Endothelial cell of umbilical vein (primary cell): Measurements from ENCODE around the gene TBX21. TPM values are rescaled to one million over a fixed set of nuclear protein-coding genes. Genes with fewer than 3 reads are reported as not detected.
A peak's percentile ranks its signal among the peaks of the same experiment; 100 is the strongest.

ENCODE experiments used
- BruUV-seq: library from RNA; stranded (reverse); fragments of 400-500 nt; replicated peaks from 2 replicates; lab custom pipeline; 2021; lab: Mats Ljungman, UMichigan
- CTCF ChIA-PET: fragments of 300-600, 350-600 bp; sonication (Branson Sonifier 250); formaldehyde crosslinking; loops from one replicate; lab custom pipeline; 2021; ENCODE audit warnings: antibody characterized with exemption, inconsistent platforms; lab: Charles Lee
- POLR2A ChIA-PET: fragments of 300-600, 350-600 bp; sonication (Branson Sonifier 250); formaldehyde crosslinking; loops from one replicate; lab custom pipeline; 2021; ENCODE audit warnings: antibody characterized with exemption, inconsistent platforms; lab: Charles Lee
- DNase-seq: peaks from one replicate; pipeline ENCODE4 v3.0.0-alpha.2; 2011; ENCODE audit warnings: low read depth, low spot score
- FAIRE-seq: peaks from 2 replicates; lab custom pipeline; 2011; peaks lifted over from hg19 to GRCh38; lab: Jason Lieb, UNC
- H2AFZ ChIP-seq: 2 replicates; pipeline ENCODE4 v1.6.0; 2012; ENCODE audit warnings: low read depth, low read length, control low read depth, inconsistent platforms
- H3K27ac ChIP-seq: 2 replicates; pipeline ENCODE4 v1.5.1; 2011; ENCODE audit warnings: low read depth, mild to moderate bottlenecking, control low read depth, low read length, moderate library complexity; ENCODE audit not compliant: insufficient read depth
- H3K27me3 ChIP-seq, 2 experiments: 2 replicates each; pipeline versions ENCODE4 v1.6.0 to v1.6.1; 2011; ENCODE audit warnings: low read length in 2 of 2, mixed read lengths in 1 of 2; ENCODE audit not compliant: control insufficient read depth in 2 of 2, insufficient read depth in 2 of 2
- H3K36me3 ChIP-seq, 2 experiments: 2 replicates in 1 of 2; 3 replicates in 1 of 2; pipeline ENCODE4 v1.5.1; 2011; ENCODE audit warnings: low read length in 2 of 2, mild to moderate bottlenecking in 1 of 2, moderate library complexity in 1 of 2; ENCODE audit not compliant: control insufficient read depth in 2 of 2, insufficient read depth in 2 of 2; ENCODE audit errors: extremely low read depth in 1 of 2
- H3K4me1 ChIP-seq: 3 replicates; pipeline ENCODE4 v1.5.1; 2011; ENCODE audit warnings: mild to moderate bottlenecking, low read length; ENCODE audit not compliant: control insufficient read depth, insufficient read depth; ENCODE audit errors: extremely low read depth
- H3K4me2 ChIP-seq: 2 replicates; pipeline ENCODE4 v1.6.1; 2011; ENCODE audit warnings: low read length, control low read depth, mixed read lengths; ENCODE audit not compliant: insufficient read depth
- H3K4me3 ChIP-seq, 3 experiments: fragments of 200-600 bp in 1 of 3; sonication (generic), shearing (Covaris generic) in 1 of 3; replicated peaks in 1 of 3; 2 replicates each; pipeline ENCODE4 v1.5.1; 2011 to 2016; ENCODE audit warnings: control low read depth in 3 of 3, low read length in 3 of 3, mild to moderate bottlenecking in 2 of 3, inconsistent platforms in 1 of 3, low read depth in 1 of 3, moderate library complexity in 1 of 3; ENCODE audit not compliant: insufficient read depth in 1 of 3
- H3K79me2 ChIP-seq: 2 replicates; pipeline ENCODE4 v1.6.0; 2012; ENCODE audit warnings: low read length, inconsistent platforms; ENCODE audit not compliant: control insufficient read depth, insufficient read depth
- H3K9ac ChIP-seq: replicated peaks from 2 replicates; pipeline ENCODE3; 2011; ENCODE audit warnings: low read length, control low read depth; ENCODE audit not compliant: insufficient read depth; ENCODE audit errors: extremely low read depth
- H3K9me1 ChIP-seq: replicated peaks from 3 replicates; pipeline ENCODE4 v1.6.0; 2011; ENCODE audit warnings: mild to moderate bottlenecking, low read length; ENCODE audit not compliant: control insufficient read depth, insufficient read depth; ENCODE audit errors: extremely low read depth
- H3K9me3 ChIP-seq: replicated peaks from 2 replicates; pipeline ENCODE4 v1.5.1; 2012; ENCODE audit warnings: low read length, inconsistent platforms; ENCODE audit not compliant: control insufficient read depth, insufficient read depth
- H4K20me1 ChIP-seq: replicated peaks from 2 replicates; pipeline ENCODE3; 2011; ENCODE audit warnings: mild to moderate bottlenecking, low read length; ENCODE audit not compliant: control insufficient read depth, insufficient read depth; ENCODE audit errors: extremely low read depth
- EZH2 ChIP-seq: IDR thresholded peaks from 2 replicates; pipeline ENCODE4 v1.6.1; 2012; ENCODE audit warnings: borderline replicate concordance, low read depth, mild to moderate bottlenecking, moderate library complexity, low read length, inconsistent platforms; ENCODE audit not compliant: severe bottlenecking
- FOS ChIP-seq: IDR thresholded peaks from 2 replicates; pipeline ENCODE4 v1.6.1; 2011; ENCODE audit warnings: mild to moderate bottlenecking, low read length, moderate library complexity, borderline replicate concordance; ENCODE audit not compliant: insufficient read depth
- GATA2 ChIP-seq: IDR thresholded peaks from 2 replicates; pipeline ENCODE4 v1.7.0; 2011; ENCODE audit warnings: low read depth, mild to moderate bottlenecking, moderate library complexity, mixed read lengths, low read length; ENCODE audit not compliant: insufficient read length, insufficient read depth
- JUN ChIP-seq: IDR thresholded peaks from 2 replicates; pipeline ENCODE4 v1.6.1; 2011; ENCODE audit warnings: borderline replicate concordance, low read depth; ENCODE audit not compliant: insufficient read length, insufficient read depth
- MYC ChIP-seq: IDR thresholded peaks from one replicate; pipeline ENCODE4 v1.6.1; 2011; ENCODE audit warnings: mild to moderate bottlenecking, low read depth, low read length
- POLR2A ChIP-seq: IDR thresholded peaks from 2 replicates; pipeline ENCODE4 v1.6.1; 2012; ENCODE audit warnings: low read depth, mild to moderate bottlenecking, control low read depth, low read length
- POLR2AphosphoS5 ChIP-seq: IDR thresholded peaks from 2 replicates; pipeline ENCODE4 v1.6.1; 2012; ENCODE audit warnings: low read depth, mild to moderate bottlenecking, control low read depth, low read length, moderate library complexity; ENCODE audit not compliant: insufficient read depth
- dilution Hi-C: fragments of 300-500 bp; cut with MboI; formaldehyde crosslinking; loops from one replicate; pipeline ENCODE4 v1.15.0; 2019; ENCODE audit warnings: low sequenced_read_pairs; ENCODE audit not compliant: extremely low pct_ligation_motif_present
- intact Hi-C: fragments of 100-400 bp; cut with micrococcal nuclease; formaldehyde crosslinking; loops from one replicate; pipeline ENCODE4 v1.10.0; 2022
- polyA plus RNA-seq, 4 experiments: library from polyadenylated mRNA; depleted of rRNA in 3 of 4; stranded (reverse) in 3 of 4; unstranded in 1 of 4; fragments of >200 nt; gene quantifications; 2 replicates each; pipeline versions ENCODE4 v1.2.1 to v1.2.3, GENCODE V29; 2011 to 2012; ENCODE audit warnings: missing spikeins in 1 of 4
- total RNA-seq: library from RNA; stranded (reverse); gene quantifications from 2 replicates; pipeline ENCODE4 v1.2.3, GENCODE V29; 2021
- TF ChIP-seq, protein P1 (sequence below), 2 donors: IDR thresholded peaks; 1 replicate in 1 of 2; 2 replicates in 1 of 2; pipeline ENCODE4 v1.5.1; 2011; ENCODE audit warnings: low read length in 2 of 2, mild to moderate bottlenecking in 2 of 2, moderate library complexity in 2 of 2, control low read depth in 1 of 2, inconsistent platforms in 1 of 2, low read depth in 1 of 2; ENCODE audit not compliant: insufficient read depth in 1 of 2; ENCODE audit errors: extremely low read depth in 1 of 2
- TF ChIP-seq, protein P2 (sequence below): IDR thresholded peaks from 2 replicates; pipeline ENCODE4 v1.6.1; 2011; ENCODE audit not compliant: insufficient read depth, insufficient read length

TBX21 gene
- total and polyA plus RNA-seq, 2 donors (not counting 3 experiments of a cell fraction or from before 2014, with no cell fraction given) = not detected

DNA sequence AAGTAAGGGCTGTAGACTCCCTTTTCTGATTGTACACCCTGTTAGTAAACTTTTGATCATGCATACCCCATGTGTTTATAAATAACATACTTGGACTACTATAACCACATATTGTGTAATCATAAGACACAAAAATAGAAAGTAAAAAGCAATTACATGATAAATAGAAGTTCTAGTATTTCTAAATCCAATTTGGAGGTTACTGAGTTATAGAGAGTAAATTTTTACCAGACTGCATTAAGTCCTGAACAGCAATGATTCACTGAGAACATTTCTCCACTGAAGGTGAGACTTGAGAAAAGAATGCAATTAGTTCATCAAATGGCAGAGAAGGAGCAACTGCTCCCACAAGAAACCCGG, 46.8 kb upstream of the TBX21 start:
- BruUV-seq = no TSS peak
- TF ChIP-seq GATA2 (no peak), POLR2AphosphoS5 (no peak), POLR2A (no peak)
- TF ChIP-seq, protein P1, sequence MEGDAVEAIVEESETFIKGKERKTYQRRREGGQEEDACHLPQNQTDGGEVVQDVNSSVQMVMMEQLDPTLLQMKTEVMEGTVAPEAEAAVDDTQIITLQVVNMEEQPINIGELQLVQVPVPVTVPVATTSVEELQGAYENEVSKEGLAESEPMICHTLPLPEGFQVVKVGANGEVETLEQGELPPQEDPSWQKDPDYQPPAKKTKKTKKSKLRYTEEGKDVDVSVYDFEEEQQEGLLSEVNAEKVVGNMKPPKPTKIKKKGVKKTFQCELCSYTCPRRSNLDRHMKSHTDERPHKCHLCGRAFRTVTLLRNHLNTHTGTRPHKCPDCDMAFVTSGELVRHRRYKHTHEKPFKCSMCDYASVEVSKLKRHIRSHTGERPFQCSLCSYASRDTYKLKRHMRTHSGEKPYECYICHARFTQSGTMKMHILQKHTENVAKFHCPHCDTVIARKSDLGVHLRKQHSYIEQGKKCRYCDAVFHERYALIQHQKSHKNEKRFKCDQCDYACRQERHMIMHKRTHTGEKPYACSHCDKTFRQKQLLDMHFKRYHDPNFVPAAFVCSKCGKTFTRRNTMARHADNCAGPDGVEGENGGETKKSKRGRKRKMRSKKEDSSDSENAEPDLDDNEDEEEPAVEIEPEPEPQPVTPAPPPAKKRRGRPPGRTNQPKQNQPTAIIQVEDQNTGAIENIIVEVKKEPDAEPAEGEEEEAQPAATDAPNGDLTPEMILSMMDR (IDR thresholded peaks at IDR 0.05; ENCODE audit: extremely low read depth in 1 of 2, insufficient read depth in 1 of 2, low read depth in 1 of 2, low read length in 2 of 2) = no peak
- H2AFZ ChIP-seq = no peak overlapping the region
- peaks cover 2% of the 10 kb centered on the region for H4K20me1 ChIP-seq
- no peak overlapping the region for H3K4me3 ChIP-seq
- ChIA-PET CTCF (interaction anchor here (0.7 to 1.2 kb wide), 2 partner anchors 12 to 104 kb away, joined by 3 read pairs; no protein-coding TSS in a partner anchor), POLR2A (no interaction called here)
- H3K9me1 ChIP-seq = no peaks in the 10 kb centered on the region
- DNase-seq (no peak), FAIRE-seq (no peak)
- peaks cover 12 to 17% of the 10 kb centered on the region in 2 experiments for H3K36me3 ChIP-seq
- H3K4me1 ChIP-seq = peaks cover 27% of the 10 kb centered on the region
- peak overlapping the region; percentile 17 for H3K4me2 ChIP-seq
- H3K9me3 ChIP-seq = no peaks in the 10 kb centered on the region
- no peaks in the 10 kb centered on the region for H3K27me3 ChIP-seq
- peaks cover 2% of the 10 kb centered on the region for H3K79me2 ChIP-seq
- peak overlapping the region; percentile 35 for H3K27ac ChIP-seq
- dilution Hi-C loops (no loop called here), intact Hi-C loops (loop anchor here (5.0 kb wide), 1 partner anchor 34 kb away; no protein-coding TSS in a partner anchor)
- H3K9ac ChIP-seq = no peak overlapping the region

DNA sequence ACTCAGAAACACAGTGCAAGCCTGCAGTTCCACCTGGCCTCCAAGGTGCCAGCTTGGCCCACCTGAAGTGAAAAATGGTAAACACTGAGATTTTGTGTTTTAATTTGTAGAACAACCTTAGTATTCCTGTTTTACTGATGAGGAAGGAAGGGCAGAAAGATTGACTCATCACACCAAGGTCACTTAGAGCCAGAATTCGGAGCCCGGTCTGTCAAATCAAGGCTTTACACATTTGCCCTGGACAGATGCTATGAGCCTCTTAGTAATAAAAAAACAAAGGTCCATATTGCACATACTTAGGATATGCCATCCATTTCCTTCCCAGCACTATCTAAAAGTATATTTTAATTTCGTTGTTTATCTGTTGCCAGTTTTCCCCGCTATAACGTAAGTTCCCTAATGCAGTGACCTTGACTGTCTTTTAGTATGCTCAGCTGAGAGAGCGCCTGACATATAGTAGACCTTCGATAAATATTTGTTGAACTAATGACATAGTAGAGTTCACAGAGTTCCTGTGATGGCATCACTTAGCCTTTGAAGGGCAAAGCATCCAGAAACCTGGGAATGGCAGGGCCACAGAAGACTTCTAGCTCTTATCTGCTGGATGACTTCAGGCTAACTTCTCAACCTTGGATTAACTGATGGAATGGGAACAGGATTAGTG, 46.2 kb upstream of the TBX21 start:
- no peaks in the 10 kb centered on the region for H3K27me3 ChIP-seq
- peak overlapping the region; percentile 46 for H3K27ac ChIP-seq
- H3K9ac ChIP-seq = no peak overlapping the region
- H3K4me2 ChIP-seq = peak overlapping the region; percentile 17
- POLR2A ChIA-PET = no interaction called here
- no peaks in the 10 kb centered on the region for H3K9me1 ChIP-seq
- H3K4me3 ChIP-seq = no peak overlapping the region
- DNase-seq = peak; percentile 52
- H2AFZ ChIP-seq = no peak overlapping the region
- no peak for FAIRE-seq
- peaks cover 27% of the 10 kb centered on the region for H3K4me1 ChIP-seq
- peaks cover 12 to 16% of the 10 kb centered on the region in 2 experiments for H3K36me3 ChIP-seq
- no peaks in the 10 kb centered on the region for H3K9me3 ChIP-seq
- no peaks in the 10 kb centered on the region for H3K79me2 ChIP-seq
- CTCF ChIA-PET = interaction anchor here (0.7 to 1.9 kb wide), 7 partner anchors 8 to 103 kb away, joined by 3 to 8 read pairs (median 3); no protein-coding TSS in a partner anchor
- peak; percentile 42 for TF ChIP-seq GATA2
- TF ChIP-seq FOS = peak; percentile 51
- TF ChIP-seq POLR2AphosphoS5 = peak; percentile 27
- peak; percentile 31 for TF ChIP-seq JUN
- TF ChIP-seq MYC = no peak
- TF ChIP-seq, protein P1 (IDR thresholded peaks at IDR 0.05; ENCODE audit: extremely low read depth in 1 of 2, insufficient read depth in 1 of 2, low read depth in 1 of 2, low read length in 2 of 2) = no peak
- TF ChIP-seq POLR2A = peak; percentile 56
- TF ChIP-seq, protein P2, sequence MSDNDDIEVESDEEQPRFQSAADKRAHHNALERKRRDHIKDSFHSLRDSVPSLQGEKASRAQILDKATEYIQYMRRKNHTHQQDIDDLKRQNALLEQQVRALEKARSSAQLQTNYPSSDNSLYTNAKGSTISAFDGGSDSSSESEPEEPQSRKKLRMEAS = no peak
- no peak for TF ChIP-seq EZH2
- dilution Hi-C loops = no loop called here
- BruUV-seq = no TSS peak
- intact Hi-C loops = loop anchor here (5.0 kb wide), 1 partner anchor 34 kb away; no protein-coding TSS in a partner anchor
- peaks cover 2% of the 10 kb centered on the region for H4K20me1 ChIP-seq
